HG03025 (cell line): ENCODE results near the gene DOCK2.
A peak's percentile ranks its signal among the peaks of the same experiment; 100 is the strongest.

Source experiments
- ATAC-seq: cut with Tn5 transposase; IDR thresholded peaks from one replicate; pipeline ENCODE4 v1.9.1; 2021; ENCODE audit warnings: mild to moderate bottlenecking, moderate library complexity; ENCODE audit not compliant: unreplicated experiment, low FRiP score

Gene DOCK2

GRCh38 chr5:169682026-169682425 lies 45.0 kb downstream of the DOCK2 start:
- ATAC-seq = no peak

DNA sequence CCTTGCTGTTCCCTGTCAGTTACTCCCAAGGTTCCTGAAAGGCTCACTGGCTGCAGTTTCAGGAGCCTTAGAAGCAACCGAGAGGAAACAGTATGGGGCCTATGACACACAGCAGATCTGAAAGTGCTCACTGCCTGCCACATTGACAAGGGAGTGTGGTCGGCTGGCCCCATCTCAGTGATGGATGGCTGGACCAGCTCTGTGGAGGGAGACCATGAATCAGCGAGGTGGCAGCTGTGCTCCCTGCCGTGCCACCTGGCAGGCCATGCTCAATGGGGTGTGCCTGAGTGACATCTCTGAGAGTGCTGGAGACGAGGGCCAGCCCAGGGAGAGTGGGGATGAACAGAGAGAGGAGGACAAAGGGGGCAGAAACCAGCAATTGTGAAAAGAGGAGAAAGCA lies 49.1 kb downstream of the DOCK2 start:
- ATAC-seq = peak; percentile 66

GRCh38 chr5:169688106-169688505 lies 51.0 kb downstream of the DOCK2 start:
- no peak for ATAC-seq

GRCh38 chr5:169691471-169691870 lies 54.4 kb downstream of the DOCK2 start:
- no peak for ATAC-seq

DNA sequence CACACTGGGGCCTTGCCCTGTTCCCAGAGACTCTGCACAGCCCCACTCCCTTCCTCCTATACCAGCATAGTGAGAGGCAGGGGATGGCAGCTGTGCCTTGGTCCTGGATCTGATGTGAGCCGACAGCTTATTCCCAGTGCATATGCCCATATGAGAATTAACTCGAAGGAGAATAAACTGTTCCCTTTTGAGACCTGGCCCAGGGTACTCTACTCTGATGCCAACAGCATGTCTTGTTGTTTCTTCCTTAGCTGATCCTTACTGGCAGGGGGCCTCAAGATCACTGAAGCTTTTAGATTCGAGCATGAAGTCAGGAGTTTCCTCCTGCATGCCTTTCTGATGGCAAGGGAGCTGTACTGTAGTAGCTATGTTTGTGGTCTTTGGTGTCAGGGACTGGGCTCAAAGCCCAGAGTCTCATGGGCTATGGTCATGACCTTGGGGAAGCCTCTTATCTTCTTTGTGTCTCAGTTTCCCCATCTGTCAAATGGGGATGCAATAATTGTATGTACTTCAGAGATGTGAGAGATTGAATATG lies 57.1 kb downstream of the DOCK2 start:
- ATAC-seq = no peak

- ATAC-seq = no peak
These were observed 58.0 kb downstream of the DOCK2 start for GRCh38 chr5:169695025-169695625.

GRCh38 chr5:169695919-169696490 lies 58.9 kb downstream of the DOCK2 start:
- no peak for ATAC-seq

DNA sequence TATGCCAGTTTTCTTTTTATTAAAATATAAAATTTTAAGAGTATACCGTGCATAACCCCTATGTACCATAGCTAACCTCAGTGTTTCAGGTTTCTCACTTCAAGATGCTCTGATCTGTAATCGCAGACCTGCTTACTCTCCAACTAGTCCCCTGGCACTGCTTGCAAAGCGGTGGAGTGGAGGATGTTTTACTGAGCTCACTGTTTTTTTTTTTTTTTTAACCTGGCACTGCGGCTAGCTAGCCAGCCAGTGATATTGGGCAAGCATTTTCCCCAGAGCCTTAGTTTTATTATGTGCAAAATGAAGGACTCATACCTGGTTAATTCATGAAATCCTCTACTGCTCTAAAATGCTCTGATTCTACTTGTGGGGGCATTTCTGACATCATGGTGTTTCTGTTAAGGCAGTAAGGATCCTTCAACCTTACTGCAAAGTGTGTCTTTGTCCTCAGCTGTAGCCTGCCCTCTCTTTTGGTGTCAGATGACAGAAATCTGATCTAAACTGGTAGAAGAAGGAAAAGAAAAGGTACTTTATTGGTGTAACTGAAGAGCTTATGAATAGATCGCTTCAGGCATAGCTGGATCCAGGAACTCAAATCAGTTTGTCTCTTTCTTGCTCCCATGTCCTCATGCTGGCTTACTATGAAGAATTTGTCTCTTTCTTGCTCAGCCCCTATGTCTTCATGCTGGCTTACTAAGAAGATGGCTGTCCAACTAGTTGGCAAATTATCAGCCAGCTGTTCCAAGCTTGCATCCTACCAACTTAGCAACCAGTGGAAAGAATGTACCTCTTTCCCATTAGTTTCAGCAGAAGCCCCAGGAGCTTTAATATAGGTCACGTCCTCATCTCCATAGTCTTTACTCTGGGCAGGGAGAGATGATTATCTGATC lies 59.8 kb downstream of the DOCK2 start:
- ATAC-seq = no peak

DNA sequence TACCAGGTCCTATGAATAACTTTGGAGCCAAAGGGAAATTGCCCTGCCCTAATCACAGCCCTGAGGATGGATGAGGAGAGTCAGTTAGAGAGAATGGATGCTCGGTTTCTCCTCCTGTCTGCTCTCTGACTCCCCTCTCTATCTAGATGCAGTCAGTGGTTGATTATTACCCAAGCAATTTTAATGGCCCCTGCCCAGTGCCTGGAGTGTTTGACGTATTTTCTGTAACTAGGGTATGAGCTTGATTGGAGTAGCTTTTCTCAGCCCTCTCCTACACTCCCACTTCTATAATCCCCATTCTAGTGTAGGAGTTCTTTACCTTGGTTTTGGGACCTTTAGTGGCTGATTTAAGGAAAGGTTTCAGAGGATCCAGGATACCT lies 60.4 kb downstream of the DOCK2 start:
- ATAC-seq = no peak

DNA sequence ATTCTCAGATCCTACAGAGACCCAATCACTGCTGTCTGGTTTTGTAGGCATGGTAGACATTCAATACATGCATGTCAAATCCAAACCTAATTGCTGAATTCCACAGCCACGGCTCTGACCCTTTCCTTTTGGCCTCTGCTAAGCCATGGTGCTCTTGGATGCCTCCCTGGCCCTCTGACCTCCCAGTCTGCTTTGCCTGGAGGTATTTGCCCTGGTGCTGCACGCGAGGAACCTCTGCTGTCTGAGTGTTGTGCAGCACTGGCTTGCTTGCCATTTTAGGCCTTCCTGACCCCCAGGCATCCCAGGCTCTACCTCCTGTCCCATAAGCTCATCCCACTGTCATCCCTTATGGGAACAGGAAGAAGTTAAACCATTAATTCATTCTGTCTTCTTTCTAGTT lies 60.9 kb downstream of the DOCK2 start:
- no peak for ATAC-seq

GRCh38 chr5:169700611-169701010 lies 63.5 kb downstream of the DOCK2 start:
- ATAC-seq = no peak

- no peak for ATAC-seq
These were observed 64.9 kb downstream of the DOCK2 start for GRCh38 chr5:169701910-169702451.

DNA sequence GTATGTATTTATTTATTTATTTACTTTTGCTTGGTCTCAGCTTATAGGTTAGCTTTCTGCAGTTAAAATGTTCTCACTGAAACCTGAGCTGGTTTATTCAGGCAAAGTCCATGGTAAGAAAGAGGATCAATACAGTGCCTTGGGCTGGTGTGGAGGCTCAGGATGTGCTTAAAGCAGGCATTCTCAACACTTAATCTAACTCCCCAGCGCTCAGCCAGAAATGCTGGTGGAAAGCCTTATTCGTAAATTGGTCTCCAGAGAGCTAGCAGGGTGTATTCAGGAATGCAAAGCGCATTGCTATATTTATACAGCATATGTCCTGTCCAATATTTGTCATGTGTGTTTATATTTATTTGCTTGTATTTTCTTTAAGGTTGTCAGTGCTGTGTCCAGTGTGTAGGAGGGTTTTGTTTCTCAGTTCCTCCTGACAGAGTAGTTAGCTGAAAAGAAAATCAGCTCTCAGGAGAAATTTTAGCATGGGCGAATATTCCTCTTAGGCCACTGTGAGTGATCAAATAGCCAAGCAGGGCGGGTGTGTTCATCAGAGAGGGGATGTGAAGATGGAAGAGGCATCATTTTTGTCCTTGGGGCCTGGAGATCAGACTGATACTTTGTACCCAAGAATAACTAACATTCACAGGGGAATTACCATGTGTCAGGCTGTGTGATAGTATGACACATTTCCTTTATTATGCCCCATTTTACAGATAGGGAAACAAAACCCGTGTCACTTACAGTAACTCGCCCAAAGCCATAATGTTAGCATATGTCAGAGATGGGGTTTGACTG lies 65.8 kb downstream of the DOCK2 start:
- peak; percentile 85 for ATAC-seq

DNA sequence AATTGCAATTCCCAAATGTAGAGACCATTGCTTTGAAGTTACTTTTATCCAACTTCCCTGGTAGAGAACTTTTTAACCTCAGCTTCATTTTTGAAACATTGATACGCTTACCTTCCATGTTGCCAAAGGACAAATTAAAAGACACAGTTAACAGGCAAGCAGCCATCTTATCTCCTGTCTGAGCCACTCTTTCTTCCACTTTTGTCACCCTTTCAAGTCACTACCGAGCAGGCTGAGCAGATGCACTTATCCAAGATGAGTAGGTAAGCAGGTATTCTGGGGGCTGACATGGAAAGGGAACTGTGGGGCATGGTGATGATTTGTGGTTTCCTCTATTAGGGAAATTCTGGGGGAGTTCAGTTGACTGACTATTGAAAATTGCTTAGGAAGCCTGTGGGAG lies 66.7 kb downstream of the DOCK2 start:
- ATAC-seq = no peak

- ATAC-seq = peak; percentile 32
These were observed 68.2 kb downstream of the DOCK2 start for GRCh38 chr5:169705322-169705721.

GRCh38 chr5:169706071-169706470 lies 69.0 kb downstream of the DOCK2 start:
- no peak for ATAC-seq

DNA sequence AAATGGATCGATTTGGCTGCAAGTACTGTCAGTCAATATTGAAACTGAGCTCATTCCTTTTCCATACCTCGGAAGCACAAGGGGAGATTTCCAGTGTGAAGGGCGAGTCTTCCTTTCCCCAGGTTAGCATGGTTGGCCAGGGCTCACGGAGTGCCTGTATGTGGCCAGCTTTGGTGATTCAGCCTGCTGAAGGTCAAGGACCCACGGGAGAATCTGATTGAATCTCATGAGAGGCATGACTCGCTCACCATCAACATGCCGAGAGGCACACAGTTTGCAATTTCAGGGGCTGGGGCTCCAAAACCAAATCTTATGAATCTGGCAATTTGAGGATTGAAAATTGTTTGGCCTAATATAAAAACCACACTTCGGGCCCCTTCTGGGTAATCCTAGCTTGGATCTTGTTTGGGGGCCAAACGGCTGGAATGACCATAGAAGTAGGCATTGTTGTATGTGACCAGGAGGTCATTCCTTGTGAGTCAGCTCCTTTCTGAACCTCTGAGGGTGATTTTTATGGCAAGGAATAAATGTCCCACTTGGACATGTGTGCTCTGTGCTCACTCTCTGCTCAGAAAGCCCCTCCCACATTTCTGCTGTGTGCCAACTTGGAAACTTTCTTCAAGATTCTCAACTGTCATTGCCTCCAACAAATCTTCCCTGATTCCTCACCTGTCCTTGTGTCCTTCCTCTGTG lies 69.8 kb downstream of the DOCK2 start:
- no peak for ATAC-seq

GRCh38 chr5:169707686-169708085 lies 70.6 kb downstream of the DOCK2 start:
- no peak for ATAC-seq

DNA sequence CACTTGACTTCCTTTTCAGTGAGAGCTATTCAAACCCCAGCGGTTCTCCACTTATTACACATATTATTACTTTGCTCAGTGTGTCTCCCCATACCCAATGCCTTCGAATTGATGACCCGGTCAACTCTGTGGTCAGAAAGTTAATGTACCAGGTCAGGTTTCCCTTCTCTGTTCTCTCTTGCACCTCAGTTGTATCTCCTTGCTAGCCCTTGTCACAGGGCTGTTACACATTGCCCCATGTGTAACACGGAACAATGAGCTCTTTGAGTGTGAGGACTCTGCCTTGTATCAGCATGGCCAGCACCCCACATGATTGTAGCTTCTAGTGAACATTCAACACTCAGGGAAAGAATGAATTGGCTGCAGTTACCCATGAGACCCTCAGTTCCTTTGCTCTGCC lies 73.6 kb downstream of the DOCK2 start:
- no peak for ATAC-seq
